GM21786 (cell line): ENCODE measurements around the gene LEMD2.

Experiments
- ATAC-seq: cut with Tn5 transposase; IDR thresholded peaks from one replicate; pipeline ENCODE4 v1.9.1; 2021; ENCODE audit not compliant: unreplicated experiment

Gene LEMD2

GRCh38 chr6:33742837-33743236, 46.1 kb downstream of the LEMD2 start:
- no peak for ATAC-seq

GRCh38 chr6:33742092-33742491, 46.8 kb downstream of the LEMD2 start:
- ATAC-seq: no peak

- no peak for ATAC-seq
Measured at GRCh38 chr6:33740794-33741193, 48.1 kb downstream of the LEMD2 start.

GRCh38 chr6:33740204-33740608, 48.7 kb downstream of the LEMD2 start:
- no peak for ATAC-seq

- no peak for ATAC-seq
Measured at GRCh38 chr6:33739571-33739970, 49.4 kb downstream of the LEMD2 start.

- ATAC-seq: no peak
Measured at GRCh38 chr6:33738879-33739278, 50.1 kb downstream of the LEMD2 start.

GRCh38 chr6:33738153-33738552, 50.8 kb downstream of the LEMD2 start:
- no peak for ATAC-seq

GRCh38 chr6:33737267-33738026, 51.5 kb downstream of the LEMD2 start:
- ATAC-seq: no peak

- no peak for ATAC-seq
Measured at GRCh38 chr6:33735216-33735615, 53.7 kb downstream of the LEMD2 start.

- ATAC-seq: no peak
Measured at GRCh38 chr6:33733709-33734007, 55.3 kb downstream of the LEMD2 start.

GRCh38 chr6:33732817-33733708, 55.9 kb downstream of the LEMD2 start:
- ATAC-seq: no peak

- no peak for ATAC-seq
Measured at GRCh38 chr6:33732385-33732784, 56.5 kb downstream of the LEMD2 start.

GRCh38 chr6:33731751-33732282, 57.1 kb downstream of the LEMD2 start:
- no peak for ATAC-seq

- no peak for ATAC-seq
Measured at GRCh38 chr6:33731035-33731434, 57.9 kb downstream of the LEMD2 start.

- no peak for ATAC-seq
Measured at GRCh38 chr6:33730611-33731010, 58.3 kb downstream of the LEMD2 start.

- no peak for ATAC-seq
Measured at GRCh38 chr6:33729059-33729458, 59.9 kb downstream of the LEMD2 start.

- ATAC-seq: no peak
Measured at GRCh38 chr6:33728438-33728837, 60.5 kb downstream of the LEMD2 start.

- ATAC-seq: no peak
Measured at GRCh38 chr6:33727932-33728331, 61.0 kb downstream of the LEMD2 start.

- ATAC-seq: no peak
Measured at GRCh38 chr6:33727126-33727525, 61.8 kb downstream of the LEMD2 start.

GRCh38 chr6:33726696-33727095, 62.2 kb downstream of the LEMD2 start:
- no peak for ATAC-seq

GRCh38 chr6:33725891-33726673, 62.8 kb downstream of the LEMD2 start:
- ATAC-seq: no peak
